H1 (cell line): ENCODE data around the gene ZNF561. TPM values are rescaled to one million over a fixed set of nuclear protein-coding genes. Genes with fewer than 3 reads are reported as not detected.

Experiments
- RAD21 ChIP-seq, 2 experiments: IDR thresholded peaks in 1 of 2; conservative IDR thresholded peaks in 1 of 2; 2 replicates each; pipeline ENCODE4 v1.6.1; 2011; ENCODE audit warnings: low read depth in 2 of 2, low read length in 2 of 2, improper control_type of control experiment in 1 of 2, inconsistent platforms in 1 of 2, mild to moderate bottlenecking in 1 of 2, moderate library complexity in 1 of 2
- polyA plus RNA-seq, 7 experiments: library from polyadenylated mRNA; depleted of rRNA in 3 of 7; stranded (reverse) in 5 of 7; unstranded in 2 of 7; fragments of >200 nt in 5 of 7; fragments of 200-250 nt in 2 of 7; gene quantifications; 1 replicate in 5 of 7; 2 replicates in 1 of 7; 4 replicates in 1 of 7; pipeline versions ENCODE4 v1.2.1 to v1.2.3, GENCODE V29; 2011 to 2013; ENCODE audit warnings: missing spikeins in 2 of 7, mixed read lengths in 2 of 7
- total RNA-seq: library from RNA; stranded (reverse); fragmentation: NEBNext Ultra II Directional; extraction: Animal tissue kit (Norgen Biotek cat#: 25700); gene quantifications from 2 replicates; pipeline ENCODE4 v1.2.1, GENCODE V29; 2021

Gene ZNF561
- total and polyA plus RNA-seq, 2 of the 8 experiments (the other 6 are each of a cell fraction or from before 2014, with no cell fraction given), result 28.6 to 64.7 TPM

DNA sequence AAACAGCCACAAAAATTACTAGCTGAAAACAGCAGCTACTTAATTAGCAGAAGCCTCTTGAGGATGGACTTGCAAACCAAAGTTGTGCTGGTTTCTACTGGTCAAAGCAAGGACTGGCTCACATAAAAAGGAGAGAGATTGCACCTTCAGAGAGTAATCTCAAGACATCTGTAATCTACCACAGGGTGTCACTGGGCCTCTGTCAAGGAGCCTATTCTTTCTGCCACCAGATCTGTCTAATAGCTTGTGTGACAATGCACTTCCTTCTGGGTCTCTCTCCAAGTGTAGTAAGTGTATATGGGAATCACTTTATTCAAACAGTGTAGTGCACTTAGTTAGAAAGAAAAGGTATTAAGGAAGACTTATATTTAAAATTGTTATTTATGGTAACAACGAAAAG, 24.4 kb upstream of the ZNF561 start (continued):
- TF ChIP-seq RAD21 (IDR thresholded peaks at IDR 0.05 in 1 of 2, conservative IDR thresholded peaks at IDR 0.05 in 1 of 2; ENCODE audit: low read depth in 2 of 2, low read length in 2 of 2), result peak; percentile 47 to 58
- TF ChIP-seq, all 59 proteins: peak for 2
